H1 (cell line): ENCODE results near the gene BSPH1. TPM values are rescaled to one million over a fixed set of nuclear protein-coding genes. Genes with fewer than 3 reads are reported as not detected.

Experiments
- CREB1 ChIP-seq: IDR thresholded peaks from 2 replicates; pipeline ENCODE4 v1.6.1; 2012; ENCODE audit warnings: inconsistent platforms
- EGR1 ChIP-seq: IDR thresholded peaks from 2 replicates; pipeline ENCODE4 v1.6.1; 2011; ENCODE audit warnings: low read depth, low read length, borderline replicate concordance
- EP300 ChIP-seq, 2 experiments: IDR thresholded peaks; 1 replicate in 1 of 2; 2 replicates in 1 of 2; pipeline ENCODE4 v1.6.1; 2011 to 2012; ENCODE audit warnings: low read depth in 2 of 2, low read length in 2 of 2, mild to moderate bottlenecking in 2 of 2, borderline replicate concordance in 1 of 2, inconsistent platforms in 1 of 2, moderate library complexity in 1 of 2
- SP4 ChIP-seq: IDR thresholded peaks from 2 replicates; pipeline ENCODE4 v1.6.1; 2012; ENCODE audit warnings: low read length, inconsistent platforms
- SRF ChIP-seq: IDR thresholded peaks from 2 replicates; pipeline ENCODE4 v1.6.1; 2011; ENCODE audit warnings: mild to moderate bottlenecking, low read depth, low read length, moderate library complexity
- TAF7 ChIP-seq: optimal IDR thresholded peaks from 2 replicates; pipeline ENCODE3; 2011; ENCODE audit warnings: low read depth, mild to moderate bottlenecking, inconsistent platforms, low read length, moderate library complexity, borderline replicate concordance
- polyA plus RNA-seq, 7 experiments: library from polyadenylated mRNA; depleted of rRNA in 3 of 7; stranded (reverse) in 5 of 7; unstranded in 2 of 7; fragments of >200 nt in 5 of 7; fragments of 200-250 nt in 2 of 7; gene quantifications; 1 replicate in 5 of 7; 2 replicates in 1 of 7; 4 replicates in 1 of 7; pipeline versions ENCODE4 v1.2.1 to v1.2.3, GENCODE V29; 2011 to 2013; ENCODE audit warnings: missing spikeins in 2 of 7, mixed read lengths in 2 of 7
- total RNA-seq: library from RNA; stranded (reverse); fragmentation: NEBNext Ultra II Directional; extraction: Animal tissue kit (Norgen Biotek cat#: 25700); gene quantifications from 2 replicates; pipeline ENCODE4 v1.2.1, GENCODE V29; 2021

BSPH1 gene
- total and polyA plus RNA-seq, 2 of the 8 experiments (the other 6 are each of a cell fraction or from before 2014, with no cell fraction given) = not detected

DNA sequence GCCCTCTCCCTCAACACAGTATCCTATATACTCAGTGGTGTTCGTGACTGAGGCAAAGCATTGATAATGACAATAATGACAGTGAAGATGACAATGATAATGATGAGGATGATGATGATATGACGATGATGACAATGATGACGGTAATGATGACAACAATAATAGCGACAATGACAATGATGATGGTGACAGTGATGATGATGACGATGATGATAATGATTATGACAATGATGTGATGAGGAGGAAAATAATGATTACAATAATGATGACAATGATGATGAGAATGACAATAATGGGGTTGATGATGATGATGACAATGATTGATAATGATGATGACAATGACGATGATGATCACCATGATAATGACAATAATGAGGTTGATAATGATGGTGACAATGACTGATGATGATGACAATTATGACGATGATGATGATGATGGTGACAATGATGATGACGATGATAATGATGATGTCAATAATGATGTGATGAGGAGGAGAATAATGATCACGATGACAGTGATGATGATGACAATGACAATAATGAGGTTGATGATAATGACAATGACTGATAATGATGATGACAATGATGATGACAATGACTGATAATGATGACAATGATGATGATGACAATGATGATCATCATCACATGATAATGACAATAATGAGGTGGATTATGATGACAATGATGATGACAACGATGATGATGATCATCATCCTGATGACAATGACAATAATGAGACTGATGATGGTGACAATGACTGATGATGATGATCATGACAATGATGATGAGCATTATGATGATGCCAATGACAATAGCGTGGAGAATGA lies 19.2 kb upstream of the BSPH1 start (continued):
- no peak for TF ChIP-seq TAF7
- TF ChIP-seq CREB1 = no peak
- no peak for TF ChIP-seq EP300 (IDR thresholded peaks at IDR 0.05; ENCODE audit: borderline replicate concordance in 1 of 2, low read depth in 2 of 2, low read length in 2 of 2)
- no peak for TF ChIP-seq EGR1
- TF ChIP-seq SRF = no peak
- no peak for TF ChIP-seq SP4
- TF ChIP-seq, all 59 proteins: peak for 0
